Measurements from ENCODE around the gene NHLRC4.

Gene NHLRC4

DNA sequence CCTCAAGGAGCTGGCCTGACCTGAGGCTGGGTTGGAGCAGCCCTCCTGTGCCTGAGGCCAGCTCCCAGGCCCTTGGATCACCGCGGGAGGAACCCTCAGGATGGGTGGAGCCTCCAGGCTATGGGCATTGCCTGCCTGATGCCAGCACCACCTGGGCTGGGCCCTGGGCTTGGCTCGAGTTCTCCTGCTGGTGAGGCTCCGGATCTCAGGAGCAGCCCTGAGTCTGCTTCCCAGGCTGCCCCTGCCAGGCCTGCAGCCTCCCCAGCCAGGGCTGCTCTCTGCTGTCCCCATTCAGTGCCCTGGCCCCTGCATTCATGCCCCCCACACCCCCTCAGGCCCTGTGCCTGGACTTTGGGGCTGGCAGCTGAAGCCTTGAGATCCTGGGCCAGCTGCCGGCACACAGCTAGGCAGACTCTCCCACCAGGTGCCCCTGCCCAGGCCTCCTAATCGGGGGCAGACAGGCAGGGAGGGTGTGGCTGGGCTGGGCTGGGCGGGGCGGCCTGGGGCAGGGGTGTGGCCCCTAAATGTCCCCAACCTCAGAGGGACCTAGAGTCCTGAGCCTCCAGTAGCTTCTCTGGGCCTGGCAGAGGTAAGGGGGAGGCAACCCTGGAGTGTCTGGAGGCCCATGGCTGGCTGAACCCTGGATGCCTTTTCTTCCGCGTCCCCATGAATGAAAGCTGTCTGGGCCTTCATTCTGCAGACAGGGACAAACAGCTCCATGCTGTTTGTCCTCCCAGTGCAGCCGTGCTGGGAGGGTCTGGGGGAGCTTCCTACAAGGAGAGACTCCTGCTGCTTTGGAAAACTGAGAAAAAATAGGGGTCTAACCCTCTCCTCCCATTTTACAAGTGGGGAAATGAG, 1.8 kb downstream of the NHLRC4 start:
- Histone ChIP-seq H3K9ac (ENCODE audit: low read length) (peak overlapping the region; percentile 76), H3K36me3 (ENCODE audit: control insufficient read depth, insufficient read depth, low read length) (no peaks in the 10 kb centered on the region), H3K27me3 (ENCODE audit: control insufficient read depth, insufficient read depth, low read length) (peaks cover 3% of the 10 kb centered on the region), H3K4me1 (ENCODE audit: control insufficient read depth, insufficient read depth, low read length) (peaks cover 47% of the 10 kb centered on the region), H3K4me3 (ENCODE audit: low read length) (peak overlapping the region; percentile 74), H3K9me3 (ENCODE audit: control insufficient read depth, low read length) (no peaks in the 10 kb centered on the region)

DNA sequence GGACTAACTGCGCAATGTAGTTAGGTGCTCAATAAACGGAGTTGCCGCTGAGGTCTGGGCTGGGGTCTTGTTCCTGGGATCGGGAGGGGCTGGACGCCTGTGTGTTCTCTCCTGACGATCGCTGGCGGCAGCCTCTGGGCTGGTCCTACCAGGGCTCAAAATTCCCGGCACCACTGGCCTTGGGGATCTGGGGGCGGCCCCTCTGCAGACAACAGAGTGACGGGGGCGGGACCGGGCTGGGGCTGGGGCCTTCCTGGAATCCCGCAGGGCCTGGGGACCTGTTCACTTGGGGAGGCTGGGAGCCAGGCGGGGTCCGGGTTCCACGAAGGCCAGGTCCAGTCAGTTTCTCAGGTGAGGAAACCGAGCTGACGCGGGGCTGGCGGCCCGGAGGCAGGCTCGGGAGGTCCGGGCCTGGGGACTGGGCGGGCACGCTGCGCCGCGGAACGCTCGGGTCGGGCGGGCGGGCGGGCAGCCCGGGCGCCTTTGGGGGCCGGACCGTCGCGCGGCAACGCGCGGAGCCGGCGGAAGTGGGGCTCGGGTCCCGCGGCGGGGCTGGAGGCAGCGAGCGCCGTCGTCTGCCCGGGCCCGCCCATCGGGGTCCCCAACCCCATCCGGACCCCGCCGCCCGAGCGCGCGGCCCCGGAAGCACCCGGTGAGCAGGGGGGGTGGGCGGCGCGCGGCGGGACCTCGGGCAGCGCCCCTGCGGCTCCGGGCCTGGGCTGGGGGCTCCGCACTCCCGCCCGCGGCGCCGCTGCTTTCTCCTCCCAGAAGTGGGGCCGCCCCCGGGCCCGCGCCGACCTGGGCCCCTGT, 2.8 kb downstream of the NHLRC4 start, which contains the start of gene PIGQ:
Gene PIGQ (plus strand): TSS at position 524 of the 810 bp plus-strand sequence. CDS start 4,107 bp downstream, outside the sequence.
- Histone ChIP-seq H3K27me3 (ENCODE audit: control insufficient read depth, insufficient read depth, low read length) (peaks cover 3% of the 10 kb centered on the region), H3K9me3 (ENCODE audit: control insufficient read depth, low read length) (no peaks in the 10 kb centered on the region), H3K4me1 (ENCODE audit: control insufficient read depth, insufficient read depth, low read length) (peaks cover 47% of the 10 kb centered on the region), H3K4me3 (ENCODE audit: low read length) (peak within 1 kb of the TSS; percentile 74), H3K36me3 (ENCODE audit: control insufficient read depth, insufficient read depth, low read length) (no peaks in the 10 kb centered on the region), H3K9ac (ENCODE audit: low read length) (peak within 1 kb of the TSS; percentile 76)

DNA sequence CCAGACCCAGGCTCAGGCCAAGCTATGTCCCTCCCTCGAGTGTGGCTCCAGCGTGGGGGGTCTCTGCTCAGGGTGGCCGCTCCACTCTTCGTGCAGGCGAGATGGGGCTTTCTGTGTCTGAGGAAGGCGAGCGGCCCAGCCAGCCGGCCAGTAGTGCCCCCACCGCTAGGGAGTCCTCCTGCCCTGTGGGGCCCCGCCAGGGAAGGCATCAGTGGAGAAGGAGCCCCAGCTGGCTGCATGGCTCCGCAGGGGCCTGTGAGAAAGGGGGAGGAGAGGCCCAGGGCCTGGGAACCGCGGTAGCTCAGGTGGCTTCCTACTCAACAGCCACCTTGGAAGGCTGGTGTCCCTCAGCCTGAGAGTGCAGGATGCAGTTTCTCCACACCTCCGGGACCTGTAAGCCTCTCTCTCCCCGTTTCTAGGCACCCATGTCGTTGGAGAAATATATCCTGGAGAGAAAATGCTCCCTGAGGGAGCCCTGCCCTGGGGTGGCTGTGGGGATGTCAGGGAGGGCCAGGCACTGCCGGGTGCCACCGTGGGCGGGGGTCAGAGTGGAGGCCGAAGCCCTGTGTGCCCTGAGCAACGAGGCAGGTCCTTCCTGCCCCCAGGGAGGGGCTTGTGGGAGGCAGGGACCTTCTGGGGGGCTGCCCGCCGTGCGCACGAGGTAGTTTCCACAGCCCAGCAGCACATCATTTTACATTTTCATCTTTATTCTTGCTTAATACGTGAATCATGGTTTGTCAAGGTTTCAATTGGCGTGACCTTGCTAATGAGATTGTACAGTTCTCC, 6.3 kb downstream of the NHLRC4 start:
- Histone ChIP-seq H3K36me3 (ENCODE audit: control insufficient read depth, insufficient read depth, low read length) (no peaks in the 10 kb centered on the region), H3K4me3 (ENCODE audit: low read length) (no peak overlapping the region), H3K27me3 (ENCODE audit: control insufficient read depth, insufficient read depth, low read length) (no peaks in the 10 kb centered on the region), H3K4me1 (ENCODE audit: control insufficient read depth, insufficient read depth, low read length) (peaks cover 26% of the 10 kb centered on the region), H3K9me3 (ENCODE audit: control insufficient read depth, low read length) (no peaks in the 10 kb centered on the region), H3K9ac (ENCODE audit: low read length) (no peak overlapping the region)

- H3K9ac ChIP-seq (ENCODE audit: low read length), result no peak overlapping the region
- no peaks in the 10 kb centered on the region for H3K9me3 ChIP-seq (ENCODE audit: control insufficient read depth, low read length)
- no peaks in the 10 kb centered on the region for H3K27me3 ChIP-seq (ENCODE audit: control insufficient read depth, insufficient read depth, low read length)
- no peaks in the 10 kb centered on the region for H3K36me3 ChIP-seq (ENCODE audit: control insufficient read depth, insufficient read depth, low read length)
- H3K4me3 ChIP-seq (ENCODE audit: low read length), result no peak overlapping the region
- peaks cover 15% of the 10 kb centered on the region for H3K4me1 ChIP-seq (ENCODE audit: control insufficient read depth, insufficient read depth, low read length)
These were observed 7.4 kb downstream of the NHLRC4 start for GRCh38 chr16:574021-574760.

GRCh38 chr16:575354-576196, 8.8 kb downstream of the NHLRC4 start:
- Histone ChIP-seq H3K9ac (ENCODE audit: low read length) (no peak overlapping the region), H3K4me3 (ENCODE audit: low read length) (no peak overlapping the region), H3K9me3 (ENCODE audit: control insufficient read depth, low read length) (no peaks in the 10 kb centered on the region), H3K4me1 (ENCODE audit: control insufficient read depth, insufficient read depth, low read length) (peaks cover 10% of the 10 kb centered on the region), H3K36me3 (ENCODE audit: control insufficient read depth, insufficient read depth, low read length) (no peaks in the 10 kb centered on the region), H3K27me3 (ENCODE audit: control insufficient read depth, insufficient read depth, low read length) (no peaks in the 10 kb centered on the region)

DNA sequence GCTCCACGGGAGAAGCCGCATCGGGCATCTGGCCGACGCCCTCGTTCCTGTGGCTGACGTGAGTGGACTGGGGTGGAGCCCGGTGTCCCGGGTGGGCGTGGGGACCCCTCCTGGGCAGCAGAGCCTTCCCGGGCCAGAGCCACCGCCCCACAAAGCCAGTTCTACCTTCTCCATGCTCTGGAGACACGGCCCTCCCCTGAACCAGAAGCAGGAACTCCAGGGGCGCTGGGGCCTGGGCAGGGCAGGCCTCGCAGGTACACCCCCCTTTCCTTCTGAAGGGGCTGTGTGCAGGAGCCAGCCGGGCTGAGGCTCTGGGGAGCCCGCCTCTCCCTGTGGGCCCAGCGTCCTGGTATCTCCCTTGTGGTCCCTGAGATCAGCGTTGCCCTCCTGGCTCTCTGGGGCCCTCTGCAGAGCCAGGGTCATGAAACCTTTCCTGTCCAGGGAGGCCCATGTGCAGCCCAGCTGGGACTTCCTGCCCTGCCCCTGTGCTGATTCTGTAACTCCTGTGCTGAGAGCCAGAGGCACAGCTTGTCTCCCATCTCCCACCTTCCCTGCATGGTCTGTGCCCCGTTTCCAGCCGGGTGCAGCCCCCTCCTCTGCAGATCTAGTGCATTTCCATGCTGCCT, 9.5 kb downstream of the NHLRC4 start:
- H3K4me1 ChIP-seq (ENCODE audit: control insufficient read depth, insufficient read depth, low read length), result peaks cover 2% of the 10 kb centered on the region
- no peaks in the 10 kb centered on the region for H3K36me3 ChIP-seq (ENCODE audit: control insufficient read depth, insufficient read depth, low read length)
- no peaks in the 10 kb centered on the region for H3K9me3 ChIP-seq (ENCODE audit: control insufficient read depth, low read length)
- no peak overlapping the region for H3K4me3 ChIP-seq (ENCODE audit: low read length)
- no peaks in the 10 kb centered on the region for H3K27me3 ChIP-seq (ENCODE audit: control insufficient read depth, insufficient read depth, low read length)
- no peak overlapping the region for H3K9ac ChIP-seq (ENCODE audit: low read length)

- no peak overlapping the region for H3K9ac ChIP-seq (ENCODE audit: low read length)
- no peaks in the 10 kb centered on the region for H3K4me1 ChIP-seq (ENCODE audit: control insufficient read depth, insufficient read depth, low read length)
These were observed 10.0 kb downstream of the NHLRC4 start for GRCh38 chr16:576823-577201.

DNA sequence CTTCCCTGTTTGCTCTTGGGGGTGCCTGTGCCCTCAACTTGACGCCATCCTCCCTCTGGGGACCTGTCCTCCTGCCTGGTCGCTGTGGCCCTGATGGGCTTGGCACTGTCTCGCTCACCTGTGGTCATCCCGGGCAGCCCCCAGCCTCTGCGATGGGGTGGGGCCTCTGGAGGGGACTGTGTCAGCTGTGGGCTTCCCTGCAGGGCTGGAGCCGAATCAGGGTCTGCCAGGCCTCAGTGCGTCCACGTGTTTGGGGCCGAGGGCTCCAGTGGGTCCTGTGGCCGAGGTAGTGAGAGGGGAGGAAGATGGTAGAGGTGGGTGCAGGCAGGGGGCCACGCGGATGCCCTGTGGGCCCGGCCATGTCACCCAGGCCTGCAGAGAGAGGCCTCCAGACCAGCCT, 11.0 kb downstream of the NHLRC4 start:
- Histone ChIP-seq H3K27me3 (ENCODE audit: control insufficient read depth, insufficient read depth, low read length) (no peaks in the 10 kb centered on the region), H3K36me3 (ENCODE audit: control insufficient read depth, insufficient read depth, low read length) (no peaks in the 10 kb centered on the region), H3K4me3 (ENCODE audit: low read length) (no peak overlapping the region), H3K9ac (ENCODE audit: low read length) (no peak overlapping the region), H3K9me3 (ENCODE audit: control insufficient read depth, low read length) (no peaks in the 10 kb centered on the region), H3K4me1 (ENCODE audit: control insufficient read depth, insufficient read depth, low read length) (no peaks in the 10 kb centered on the region)

More at GRCh38 chr16:576823-577201, 10.0 kb downstream of the NHLRC4 start:
- Histone ChIP-seq H3K4me3 (ENCODE audit: low read length) (no peak overlapping the region), H3K27me3 (ENCODE audit: control insufficient read depth, insufficient read depth, low read length) (no peaks in the 10 kb centered on the region), H3K36me3 (ENCODE audit: control insufficient read depth, insufficient read depth, low read length) (no peaks in the 10 kb centered on the region), H3K9me3 (ENCODE audit: control insufficient read depth, low read length) (no peaks in the 10 kb centered on the region)

- Histone ChIP-seq H3K4me3 (ENCODE audit: low read length) (no peak overlapping the region), H3K9ac (ENCODE audit: low read length) (no peak overlapping the region), H3K36me3 (ENCODE audit: control insufficient read depth, insufficient read depth, low read length) (no peaks in the 10 kb centered on the region), H3K9me3 (ENCODE audit: control insufficient read depth, low read length) (no peaks in the 10 kb centered on the region), H3K4me1 (ENCODE audit: control insufficient read depth, insufficient read depth, low read length) (no peaks in the 10 kb centered on the region), H3K27me3 (ENCODE audit: control insufficient read depth, insufficient read depth, low read length) (no peaks in the 10 kb centered on the region)
These were observed 11.5 kb downstream of the NHLRC4 start for GRCh38 chr16:578232-578869.

DNA sequence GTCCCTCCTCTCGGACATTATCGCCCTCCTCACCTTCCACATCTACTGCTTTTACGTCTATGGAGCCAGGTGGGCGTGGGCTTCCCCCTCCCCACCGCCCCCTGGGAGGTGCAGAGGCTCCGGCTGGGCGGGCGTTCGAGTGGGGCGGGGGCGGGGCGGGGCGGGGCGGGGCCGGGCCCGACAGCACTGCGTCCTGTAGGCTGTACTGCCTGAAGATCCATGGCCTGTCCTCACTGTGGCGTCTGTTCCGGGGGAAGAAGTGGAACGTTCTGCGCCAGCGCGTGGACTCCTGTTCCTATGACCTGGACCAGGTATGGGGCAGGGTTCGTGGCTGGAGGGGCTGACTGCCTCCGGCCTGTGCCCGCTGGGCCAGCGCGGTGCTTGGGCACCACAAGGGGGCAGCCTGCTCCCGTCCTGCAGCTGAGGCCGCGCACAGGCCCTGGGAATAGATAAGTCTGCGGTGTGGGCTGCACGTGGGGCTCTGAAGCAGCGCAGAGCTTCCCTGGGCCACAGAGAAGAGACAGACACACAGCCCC, 12.1 kb downstream of the NHLRC4 start:
- H3K4me3 ChIP-seq (ENCODE audit: low read length), result no peak overlapping the region
- H3K4me1 ChIP-seq (ENCODE audit: control insufficient read depth, insufficient read depth, low read length), result no peaks in the 10 kb centered on the region
- no peaks in the 10 kb centered on the region for H3K36me3 ChIP-seq (ENCODE audit: control insufficient read depth, insufficient read depth, low read length)
- no peaks in the 10 kb centered on the region for H3K27me3 ChIP-seq (ENCODE audit: control insufficient read depth, insufficient read depth, low read length)
- no peak overlapping the region for H3K9ac ChIP-seq (ENCODE audit: low read length)
- H3K9me3 ChIP-seq (ENCODE audit: control insufficient read depth, low read length), result no peaks in the 10 kb centered on the region

Data from mucosa of stomach (tissue), 1 donor.